ENCODE measurements around the gene FBN3. TPM values are rescaled to one million over a fixed set of nuclear protein-coding genes. Genes with fewer than 3 reads are reported as not detected.
"Not testable (repeated sequence)": the region's sequence is repeated elsewhere in the genome, so short reads cannot be mapped to it uniquely, and the experiment has no call there.

FBN3 gene
- total and polyA plus RNA-seq, 8 donors = 0.08 to 0.55 TPM; not detected in 6

GRCh38 chr19:8174706-8175105 lies 25.3 kb upstream of the FBN3 start:
- intact Hi-C loops (cut with DNase I; ENCODE audit: low total_unique reads) = no loop called here
- no peak for DNase-seq
- H3K27ac ChIP-seq = no peak overlapping the region
- no peaks in the 10 kb centered on the region for H3K27me3 ChIP-seq
- peaks cover 0 to 4% (median 0%) of the 10 kb centered on the region in 4 donors for H3K4me1 ChIP-seq
- TF ChIP-seq POLR2AphosphoS5 (IDR thresholded peaks at IDR 0.05) = no peak
- H3K9me3 ChIP-seq = no peaks in the 10 kb centered on the region
- WGBS, 5 donors = 86 to 88% (median 87%) methylated on average over 9 of the region's 9 CpGs
- no peaks in the 10 kb centered on the region for H3K36me3 ChIP-seq
- H3K4me3 ChIP-seq = no peak overlapping the region

DNA sequence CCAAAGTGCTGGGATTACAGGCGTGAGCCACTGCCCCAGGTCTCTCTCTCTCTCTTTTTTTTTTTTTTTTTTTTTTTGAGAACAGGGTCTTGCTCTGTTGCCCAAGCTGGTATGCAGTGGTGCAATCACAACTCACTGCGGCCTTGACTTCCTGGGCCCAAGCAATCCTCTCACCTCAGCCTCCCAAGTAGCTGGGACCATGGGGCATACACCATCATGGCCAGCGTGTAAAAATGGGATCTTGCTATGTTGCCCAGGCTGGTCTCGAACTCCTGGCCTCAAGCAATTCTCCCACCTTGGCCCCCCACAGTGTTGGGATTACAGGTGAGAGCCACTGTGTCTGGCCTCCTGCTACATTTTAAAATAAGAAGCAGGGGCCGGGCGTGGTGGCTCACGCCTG lies 19.1 kb upstream of the FBN3 start:
- no peak overlapping the region for H3K4me3 ChIP-seq
- 92 to 97% (median 93%) methylated on average over 7 of the region's 7 CpGs for WGBS, 5 donors
- no peaks in the 10 kb centered on the region for H3K9me3 ChIP-seq
- no peak for DNase-seq
- H3K36me3 ChIP-seq = no peaks in the 10 kb centered on the region
- no peak overlapping the region for H3K27ac ChIP-seq
- H3K27me3 ChIP-seq = no peaks in the 10 kb centered on the region
- intact Hi-C loops (cut with DNase I; ENCODE audit: low total_unique reads) = no loop called here
- TF ChIP-seq POLR2AphosphoS5 (IDR thresholded peaks at IDR 0.05) (no peak), POLR2A (IDR thresholded peaks at IDR 0.05) (no peak), CTCF (IDR thresholded peaks at IDR 0.05) (no peak), EP300 (IDR thresholded peaks at IDR 0.05) (no peak)
- H3K4me1 ChIP-seq = peaks cover 0 to 14% (median 0%) of the 10 kb centered on the region in 4 donors

GRCh38 chr19:8167985-8168384 lies 18.6 kb upstream of the FBN3 start:
- no peaks in the 10 kb centered on the region for H3K9me3 ChIP-seq
- H3K4me3 ChIP-seq = no peak overlapping the region
- no peaks in the 10 kb centered on the region for H3K27me3 ChIP-seq
- intact Hi-C loops (cut with DNase I; ENCODE audit: low total_unique reads) = no loop called here
- H3K27ac ChIP-seq = no peak overlapping the region
- DNase-seq = no peak
- no peaks in the 10 kb centered on the region for H3K36me3 ChIP-seq
- peaks cover 0 to 14% (median 0%) of the 10 kb centered on the region in 4 donors for H3K4me1 ChIP-seq
- 49 to 64% (median 53%) methylated on average over 6 of the region's 6 CpGs for WGBS, 5 donors
- TF ChIP-seq POLR2A (IDR thresholded peaks at IDR 0.05) (no peak), POLR2AphosphoS5 (IDR thresholded peaks at IDR 0.05) (no peak), EP300 (IDR thresholded peaks at IDR 0.05) (no peak), CTCF (IDR thresholded peaks at IDR 0.05) (no peak)

DNA sequence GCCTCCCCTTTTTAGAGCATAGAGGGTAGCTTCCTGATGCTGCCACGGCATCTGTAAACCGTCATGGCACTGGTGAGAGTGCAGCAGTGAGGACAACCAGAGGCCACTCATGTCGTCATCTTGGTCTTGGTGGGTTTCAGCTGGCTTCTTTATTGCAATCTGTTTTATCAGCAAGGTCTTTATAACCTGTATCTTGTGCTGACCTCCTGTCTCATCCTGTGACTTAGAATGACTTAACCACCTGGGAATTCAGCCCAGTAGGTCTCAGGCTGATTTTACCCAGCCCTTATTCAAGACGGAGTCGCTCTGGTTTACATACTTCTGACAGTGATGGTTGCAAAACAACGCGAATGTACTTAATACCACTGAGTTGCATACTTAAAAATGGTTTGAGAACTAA lies 14.4 kb upstream of the FBN3 start:
- Histone ChIP-seq H3K36me3 (no peaks in the 10 kb centered on the region), H3K27ac (peak overlapping the region in 1 of 5 donors; percentile 58), H3K9me3 (no peaks in the 10 kb centered on the region), H3K4me1 (peaks cover 0 to 16% (median 0%) of the 10 kb centered on the region in 4 donors), H3K4me3 (no peak overlapping the region), H3K27me3 (no peaks in the 10 kb centered on the region)
- intact Hi-C loops (cut with DNase I; ENCODE audit: low total_unique reads) = no loop called here
- no peak for DNase-seq
- WGBS, 5 donors = 51 to 65% (median 64%) methylated on average over 7 of the region's 7 CpGs
- TF ChIP-seq POLR2A (IDR thresholded peaks at IDR 0.05) = no peak
- no peak for TF ChIP-seq CTCF (IDR thresholded peaks at IDR 0.05)
- TF ChIP-seq EP300 (IDR thresholded peaks at IDR 0.05) = no peak
- no peak for TF ChIP-seq POLR2AphosphoS5 (IDR thresholded peaks at IDR 0.05)

DNA sequence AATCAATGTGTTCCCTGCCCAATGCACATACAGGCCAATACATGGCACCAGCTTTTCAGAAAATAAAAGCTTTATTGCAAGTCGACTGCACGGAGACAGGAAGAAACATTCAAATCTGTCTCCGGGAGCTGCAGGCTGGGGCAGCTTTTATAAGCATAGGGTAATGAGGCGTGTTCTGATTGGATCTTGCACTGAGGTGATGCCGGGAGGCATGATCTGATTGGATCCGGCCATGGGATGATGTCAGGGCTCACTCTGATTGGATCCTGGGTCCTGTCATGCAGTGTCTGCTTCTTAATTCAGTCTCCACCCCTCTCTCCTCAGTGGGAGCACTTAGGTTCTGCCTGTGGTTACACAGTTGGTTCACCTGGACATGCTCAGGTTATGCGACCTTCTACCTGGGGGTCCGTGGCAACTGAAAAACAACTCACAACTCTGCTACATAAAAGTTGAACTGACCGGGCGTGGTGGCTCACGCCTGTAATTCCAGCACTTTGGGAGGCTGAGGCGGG lies 11.8 kb upstream of the FBN3 start:
- DNase-seq = peak in 1 of 2 donors; percentile 30
- no peaks in the 10 kb centered on the region for H3K9me3 ChIP-seq
- H3K27ac ChIP-seq = no peak overlapping the region
- intact Hi-C loops (cut with DNase I; ENCODE audit: low total_unique reads) = no loop called here
- peaks cover 0 to 9% (median 0%) of the 10 kb centered on the region in 4 donors for H3K4me1 ChIP-seq
- TF ChIP-seq POLR2A (IDR thresholded peaks at IDR 0.05) (no peak), EP300 (IDR thresholded peaks at IDR 0.05) (no peak), POLR2AphosphoS5 (IDR thresholded peaks at IDR 0.05) (no peak), CTCF (IDR thresholded peaks at IDR 0.05) (no peak)
- H3K4me3 ChIP-seq = no peak overlapping the region
- H3K36me3 ChIP-seq = no peaks in the 10 kb centered on the region
- no peaks in the 10 kb centered on the region for H3K27me3 ChIP-seq
- WGBS, 5 donors = 61 to 72% (median 69%) methylated on average over 12 of the region's 12 CpGs

GRCh38 chr19:8159322-8159721 lies 9.9 kb upstream of the FBN3 start:
- not testable (repeated sequence) for H3K4me3 ChIP-seq, H3K9me3 ChIP-seq, H3K27ac ChIP-seq, H3K27me3 ChIP-seq, DNase-seq, H3K36me3 ChIP-seq
- intact Hi-C loops (cut with DNase I; ENCODE audit: low total_unique reads) = loop anchor here (5.0 kb wide), 1 partner anchor 93 kb away; no protein-coding TSS in a partner anchor
- peaks cover 7 to 22% (median 11%) of the 10 kb centered on the region in 4 donors for H3K4me1 ChIP-seq
- 78 to 94% (median 82%) methylated on average over 5 of the region's 5 CpGs for WGBS, 5 donors

All from stomach (tissue), 9 donors.